NOMO-1 treated with dmso at 0.1 percent for 144 hours (cell line): ENCODE data around the gene KPNA2.
A peak's percentile ranks its signal among the peaks of the same experiment; 100 is the strongest.
"Not testable (repeated sequence)": the region's sequence is repeated elsewhere in the genome, so short reads cannot be mapped to it uniquely, and the experiment has no call there.

Source experiments
- DNase-seq: peaks from one replicate; lab custom pipeline; 2025; ENCODE audit not compliant: unreplicated experiment; lab: John Stamatoyannopoulos, UW

The KPNA2 gene

GRCh38 chr17:68054296-68054900, 18.9 kb downstream of the KPNA2 start:
- no peak for DNase-seq

DNA sequence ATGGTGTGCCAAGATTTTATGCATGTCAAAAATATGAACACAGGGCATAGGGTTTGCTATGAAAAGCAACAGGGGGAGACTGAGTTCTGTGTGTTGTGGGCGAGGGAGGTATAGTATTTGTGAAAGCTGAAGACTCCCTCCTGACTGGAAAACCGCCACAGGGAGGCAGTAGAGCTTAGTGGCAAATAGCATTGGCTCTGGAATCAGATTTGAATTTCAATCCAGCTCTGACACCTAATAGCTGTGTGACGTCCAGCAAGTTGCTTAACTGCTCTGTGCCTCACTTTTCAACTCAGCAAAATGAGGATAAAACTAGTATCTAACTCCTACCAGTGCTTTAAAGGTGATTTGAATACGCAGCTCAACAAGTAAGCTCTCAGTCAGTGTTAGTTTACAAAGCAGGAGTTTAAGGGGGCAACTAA, 22.0 kb downstream of the KPNA2 start:
- DNase-seq = peak; percentile 10

DNA sequence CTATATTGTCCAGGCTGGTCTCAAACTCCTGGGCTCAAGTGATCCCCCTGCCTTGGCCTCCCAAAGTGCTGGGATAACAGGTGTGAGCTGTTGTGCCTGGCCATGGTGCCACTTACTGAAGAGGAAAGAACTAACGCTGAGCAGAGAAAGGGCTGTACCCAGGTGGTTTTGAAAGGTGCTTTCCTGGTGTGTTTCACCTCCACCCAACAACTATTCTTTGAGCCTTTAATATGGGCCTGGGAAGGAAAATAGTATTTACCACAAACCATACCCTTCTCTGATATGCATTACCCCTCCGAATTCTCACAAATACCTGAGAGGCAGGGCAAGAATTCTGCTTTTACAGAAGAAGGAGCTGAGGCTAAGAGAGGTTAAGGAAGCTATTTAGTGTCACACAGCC, 24.8 kb downstream of the KPNA2 start:
- DNase-seq = no peak

- DNase-seq = no peak
These were observed 26.2 kb downstream of the KPNA2 start for GRCh38 chr17:68061512-68062313.

DNA sequence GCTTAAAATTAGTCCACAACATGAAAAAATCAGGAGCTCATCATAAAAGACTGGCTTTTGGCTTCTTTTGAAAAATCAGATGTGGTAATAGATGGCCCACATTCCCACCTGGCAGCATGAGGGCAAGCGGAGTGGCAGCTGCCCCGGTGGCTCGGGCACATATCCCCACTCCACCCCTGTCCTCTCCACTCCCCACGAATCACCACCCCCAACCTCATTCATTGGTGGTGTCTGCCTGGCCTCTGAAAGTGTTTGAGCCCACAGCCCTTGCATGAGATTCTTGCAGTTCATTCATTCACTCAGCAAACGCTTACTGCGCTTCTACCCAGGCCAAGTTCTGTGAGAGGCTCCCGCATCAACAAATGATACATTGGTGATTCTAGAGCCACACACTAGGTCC, 29.8 kb downstream of the KPNA2 start:
- not testable (repeated sequence) for DNase-seq

- not testable (repeated sequence) for DNase-seq
These were observed 33.0 kb downstream of the KPNA2 start for GRCh38 chr17:68068512-68068911.

DNA sequence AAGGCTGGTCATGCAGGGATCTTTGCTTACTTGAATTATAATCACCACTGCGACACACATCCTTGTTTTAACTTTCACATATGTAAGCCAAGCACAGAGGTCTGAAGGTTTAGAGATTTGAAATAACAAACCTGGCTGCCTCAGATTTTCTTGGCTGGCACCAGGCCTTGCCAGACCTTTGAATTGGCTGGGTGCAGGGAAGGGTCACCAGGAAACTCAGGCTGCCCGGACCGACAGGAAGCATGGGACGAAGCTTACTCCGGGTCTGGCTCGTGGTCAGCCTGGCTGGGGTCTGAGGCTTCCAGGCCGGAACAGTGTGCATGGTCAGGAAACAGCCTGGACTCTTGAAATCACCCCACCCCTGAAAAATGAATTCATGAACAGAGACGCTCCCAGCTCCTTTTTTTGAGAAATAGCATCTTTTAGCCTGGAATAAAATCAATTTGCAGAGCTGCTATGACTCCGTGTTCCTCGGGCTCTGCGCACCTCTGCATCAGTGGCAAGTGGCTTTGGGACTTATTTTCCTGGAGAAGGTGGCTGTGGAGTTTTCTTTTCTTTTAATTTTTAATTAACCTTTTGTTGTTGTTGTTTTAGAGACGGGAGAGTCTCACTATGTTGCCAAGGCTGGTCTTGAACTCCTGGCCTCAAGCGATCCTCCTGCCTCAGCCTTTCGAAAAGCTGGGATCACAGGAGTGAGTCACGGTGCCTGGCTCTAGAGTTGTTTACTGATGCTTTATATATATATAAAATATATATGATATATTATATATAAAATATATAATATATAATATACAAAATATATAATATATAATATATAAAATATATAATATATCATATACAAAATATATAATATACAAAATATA, 35.3 kb downstream of the KPNA2 start:
- not testable (repeated sequence) for DNase-seq

DNA sequence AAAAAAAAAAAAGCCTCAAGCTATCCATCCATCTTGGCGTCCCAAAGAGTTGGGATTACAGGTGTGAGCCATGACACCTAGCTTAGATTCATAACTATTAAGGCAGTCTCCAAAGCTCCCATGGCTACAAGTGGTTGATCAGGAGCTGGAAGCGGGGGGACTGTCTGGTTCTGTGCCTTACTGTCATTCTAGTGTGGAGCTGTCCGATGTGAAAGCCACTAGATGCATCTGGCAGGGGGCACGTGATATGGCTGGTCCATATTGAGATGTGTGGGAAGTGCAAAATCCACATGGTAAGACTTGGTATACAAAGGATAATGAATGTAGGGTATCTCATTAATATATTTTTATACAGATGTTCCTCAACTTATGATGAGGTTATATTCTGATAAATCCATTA, 38.7 kb downstream of the KPNA2 start:
- DNase-seq = no peak

- not testable (repeated sequence) for DNase-seq
These were observed 40.5 kb downstream of the KPNA2 start for GRCh38 chr17:68075953-68076607.

- DNase-seq = not testable (repeated sequence)
These were observed 42.0 kb downstream of the KPNA2 start for GRCh38 chr17:68077498-68077897.

DNA sequence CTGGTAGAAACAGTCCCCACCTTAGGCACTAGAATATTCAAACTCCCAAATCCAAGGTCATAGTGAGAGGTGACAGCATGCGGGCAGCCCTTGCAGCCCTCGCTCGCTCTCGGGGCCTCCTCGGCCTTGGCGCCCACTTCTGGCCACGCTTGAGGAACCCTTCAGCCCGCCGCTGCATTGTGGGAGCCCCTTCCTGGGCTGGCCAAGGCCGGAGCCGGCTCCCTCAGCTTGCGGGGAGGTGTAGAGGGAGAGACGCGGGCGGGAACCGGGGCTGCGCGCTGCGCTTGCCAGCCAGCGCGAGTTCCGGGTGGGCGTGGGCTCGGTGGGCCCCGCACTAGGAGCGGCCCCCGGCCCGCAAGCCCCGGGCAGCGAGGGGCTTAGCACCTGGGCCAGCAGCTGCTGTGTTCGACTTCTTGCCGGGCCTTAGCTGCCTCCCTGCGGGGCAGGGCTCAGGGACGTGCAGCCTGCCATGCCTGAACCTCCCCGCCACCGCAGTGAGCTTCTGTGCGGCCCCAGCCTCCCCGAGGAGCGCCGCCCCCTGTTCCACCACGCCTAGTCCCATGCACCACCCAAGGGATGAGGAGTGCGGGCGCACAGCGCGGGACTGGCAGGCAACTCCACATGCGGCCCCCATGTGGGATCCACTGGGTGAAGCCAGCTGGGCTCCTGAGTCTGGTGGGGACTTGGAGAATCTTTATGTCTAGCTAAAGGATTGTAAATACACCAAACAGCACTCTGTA, 45.0 kb downstream of the KPNA2 start:
- DNase-seq = no peak

GRCh38 chr17:68081305-68082265, 46.0 kb downstream of the KPNA2 start:
- not testable (repeated sequence) for DNase-seq

DNA sequence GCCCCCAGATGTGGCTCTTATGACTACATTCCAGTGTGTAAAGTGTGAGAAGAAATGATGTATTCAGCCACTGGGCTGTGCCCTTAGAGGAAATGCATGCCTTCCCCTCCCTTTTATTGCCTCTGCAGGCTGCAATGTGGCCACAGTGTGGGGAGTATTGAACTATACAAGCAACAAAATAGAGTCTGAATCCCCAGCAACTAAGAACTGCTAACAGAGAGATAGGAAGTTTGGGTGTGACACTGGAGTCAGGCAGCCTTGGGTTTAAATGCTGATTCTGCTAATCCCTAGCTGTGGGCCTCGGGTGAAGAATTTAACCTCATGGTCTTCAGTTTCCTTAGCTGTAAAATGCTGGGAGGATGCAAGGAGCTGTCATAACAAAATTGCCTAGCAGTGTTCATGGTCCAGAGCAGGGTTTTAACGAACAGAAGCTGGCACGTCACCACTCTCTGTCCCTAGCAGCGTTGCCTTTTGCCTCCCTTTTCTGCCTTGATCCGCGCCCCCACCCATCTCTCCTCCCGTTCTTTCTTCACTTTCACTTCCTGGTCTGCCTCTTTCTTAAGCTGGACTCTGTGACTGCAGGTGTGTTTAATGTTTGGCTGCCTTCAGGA, 50.3 kb downstream of the KPNA2 start:
- peak; percentile 63 for DNase-seq

DNA sequence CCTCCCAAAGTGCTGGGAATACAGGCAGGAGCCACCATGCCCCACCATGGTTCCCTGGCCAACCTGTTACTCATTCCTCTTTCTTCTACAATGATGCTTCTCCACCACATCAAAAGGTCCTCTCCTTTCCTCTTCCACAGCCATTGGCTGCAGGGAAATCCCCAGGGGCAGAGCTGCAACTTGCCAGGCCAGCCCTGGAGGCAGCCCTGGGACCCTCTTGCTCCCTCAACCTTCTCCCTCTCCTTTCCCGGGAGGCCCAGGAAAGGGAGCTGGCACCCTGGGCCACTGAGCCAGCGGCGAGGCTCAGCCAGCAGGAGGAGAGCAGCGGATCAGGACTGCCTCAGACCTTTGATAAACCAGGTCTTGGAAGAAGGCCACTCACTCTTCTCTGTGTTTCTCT, 51.1 kb downstream of the KPNA2 start:
- DNase-seq = not testable (repeated sequence)

DNA sequence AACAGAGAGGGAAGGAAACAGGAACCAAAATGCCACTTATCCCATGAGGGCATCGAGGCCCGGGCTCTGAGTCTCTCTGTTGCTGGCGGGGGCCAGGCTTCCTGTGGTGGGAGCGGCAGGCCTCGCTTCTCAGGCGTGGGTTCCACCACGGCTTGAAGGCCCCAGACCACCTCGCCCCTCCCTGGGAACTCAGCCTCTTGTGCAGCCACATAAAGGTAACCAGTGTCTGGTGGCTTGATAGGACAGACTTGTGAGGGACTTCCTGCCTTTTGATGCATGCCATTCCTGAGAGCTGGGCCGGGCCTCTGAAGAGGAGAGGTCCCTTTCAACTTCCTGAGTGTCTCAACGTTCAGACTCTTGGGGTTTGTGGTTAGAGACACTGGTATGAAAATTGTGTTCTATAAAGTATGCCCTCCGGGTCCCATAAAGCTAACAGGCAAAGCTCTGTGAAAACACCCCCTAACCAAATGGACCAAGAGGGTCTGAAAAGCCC, 51.6 kb downstream of the KPNA2 start:
- DNase-seq = not testable (repeated sequence)

DNA sequence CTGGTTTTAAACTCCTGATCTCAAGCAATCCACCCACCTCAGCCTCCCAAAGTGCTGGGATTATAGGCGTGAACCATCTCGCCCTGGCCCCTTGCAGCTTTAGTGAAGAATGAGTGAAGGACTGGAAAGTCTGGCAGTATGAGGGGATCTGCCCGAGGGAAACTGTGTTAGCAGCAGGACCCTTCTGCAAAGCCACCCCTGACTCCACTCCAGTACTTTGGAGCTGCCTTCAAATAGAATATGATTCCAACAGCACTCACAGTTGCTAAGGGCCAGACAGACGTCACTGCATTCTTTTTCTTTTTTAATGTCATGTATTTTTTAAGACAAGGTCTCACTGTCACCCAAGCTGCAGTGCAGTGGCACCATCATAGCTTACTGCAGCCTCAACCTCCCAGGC, 52.3 kb downstream of the KPNA2 start:
- no peak for DNase-seq

GRCh38 chr17:68089881-68090280, 54.3 kb downstream of the KPNA2 start:
- peak; percentile 24 for DNase-seq

- no peak for DNase-seq
These were observed 59.0 kb downstream of the KPNA2 start for GRCh38 chr17:68094481-68095078.
